Measurements from ENCODE around the gene TNPO2.

TNPO2 gene

DNA sequence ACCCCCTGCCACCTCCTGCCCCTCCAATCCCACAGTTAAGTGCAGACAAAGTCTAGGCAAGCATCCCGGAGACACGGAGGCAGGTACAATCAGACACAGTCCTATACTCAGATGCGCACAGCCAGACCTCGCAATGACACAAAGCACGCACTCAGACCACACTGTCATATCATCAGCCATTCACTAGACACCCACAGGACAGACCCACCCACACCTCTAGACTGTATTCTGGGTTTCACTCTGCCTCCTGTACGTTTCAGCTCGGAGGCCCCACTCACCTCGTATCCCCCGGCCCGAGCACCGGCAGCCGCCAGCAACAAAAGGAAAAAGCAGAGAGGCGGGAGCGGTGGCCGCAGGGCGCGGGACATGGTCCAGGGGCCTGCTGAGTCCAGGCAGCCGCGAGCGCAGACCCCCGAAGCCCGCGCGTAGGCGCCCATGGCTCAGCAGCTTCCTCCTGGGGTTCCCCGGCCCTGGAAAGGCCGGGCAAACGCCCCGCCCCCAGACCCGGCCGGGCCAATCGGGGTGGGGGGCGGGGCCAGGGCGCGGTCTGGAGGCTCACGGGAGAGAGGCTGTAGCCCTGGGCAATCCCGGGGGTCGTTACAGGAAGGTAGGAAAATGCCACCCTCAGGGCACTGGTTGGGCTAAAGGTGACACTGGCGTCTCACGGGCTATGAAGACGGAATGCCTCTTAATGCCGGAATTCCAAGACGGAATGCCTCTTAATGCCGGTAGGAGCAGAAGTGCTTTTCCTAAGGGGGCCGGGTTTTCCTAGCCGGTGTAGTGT lies 57.3 kb downstream of the TNPO2 start, which contains the start of the genes MAN2B1 and WDR83:
TSS of gene MAN2B1 (minus strand) at position 478 of the 784 bp plus-strand sequence. CDS start at position 437, 41 bp downstream.
TSS of gene WDR83 (plus strand) at position 543 of the 784 bp plus-strand sequence. CDS start 2,984 bp downstream, outside the sequence.
- H3K4me3 Mint-ChIP-seq: peak within 1 kb of the TSS; percentile 97

GRCh38 chr19:12665671-12666264 lies 58.0 kb downstream of the TNPO2 start:
- Mint-ChIP-seq H3K4me3 (peak overlapping the region; percentile 97), H3K27me3 (no peaks in the 10 kb centered on the region), H3K36me3 (ENCODE audit: low read depth) (peaks cover 29% of the 10 kb centered on the region), H3K4me1 (ENCODE audit: low read depth) (peaks cover 58% of the 10 kb centered on the region), H3K27ac (peak overlapping the region; percentile 95), H3K9me3 (no peaks in the 10 kb centered on the region)

More for the DNA sequence above, 57.3 kb downstream of the TNPO2 start, which contains the start of the genes MAN2B1 and WDR83:
- Mint-ChIP-seq H3K36me3 (ENCODE audit: low read depth) (peaks cover 29% of the 10 kb centered on the region), H3K27ac (peak within 1 kb of the TSS; percentile 95), H3K9me3 (no peaks in the 10 kb centered on the region), H3K4me1 (ENCODE audit: low read depth) (peaks cover 60% of the 10 kb centered on the region), H3K27me3 (no peaks in the 10 kb centered on the region)

DNA sequence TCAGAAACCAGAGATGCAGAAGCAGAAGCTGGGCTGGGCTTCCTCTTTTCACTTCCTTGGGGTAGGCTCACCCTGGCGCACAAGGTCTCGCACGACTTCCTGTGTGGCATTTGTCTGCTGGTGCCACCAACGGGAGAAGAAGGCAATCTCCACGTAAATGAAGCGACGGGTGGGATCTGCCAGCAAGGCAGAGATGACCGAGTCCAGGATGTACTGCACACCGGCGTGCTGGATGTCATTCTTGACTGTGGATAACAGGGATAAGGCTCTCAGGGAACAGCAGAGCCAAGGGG lies 58.5 kb downstream of the TNPO2 start:
- H3K27ac Mint-ChIP-seq: peak overlapping the region; percentile 95
- peaks cover 28% of the 10 kb centered on the region for H3K36me3 Mint-ChIP-seq (ENCODE audit: low read depth)
- no peaks in the 10 kb centered on the region for H3K9me3 Mint-ChIP-seq
- H3K4me1 Mint-ChIP-seq (ENCODE audit: low read depth): peaks cover 52% of the 10 kb centered on the region
- H3K4me3 Mint-ChIP-seq: peak overlapping the region; percentile 97
- H3K27me3 Mint-ChIP-seq: no peaks in the 10 kb centered on the region

DNA sequence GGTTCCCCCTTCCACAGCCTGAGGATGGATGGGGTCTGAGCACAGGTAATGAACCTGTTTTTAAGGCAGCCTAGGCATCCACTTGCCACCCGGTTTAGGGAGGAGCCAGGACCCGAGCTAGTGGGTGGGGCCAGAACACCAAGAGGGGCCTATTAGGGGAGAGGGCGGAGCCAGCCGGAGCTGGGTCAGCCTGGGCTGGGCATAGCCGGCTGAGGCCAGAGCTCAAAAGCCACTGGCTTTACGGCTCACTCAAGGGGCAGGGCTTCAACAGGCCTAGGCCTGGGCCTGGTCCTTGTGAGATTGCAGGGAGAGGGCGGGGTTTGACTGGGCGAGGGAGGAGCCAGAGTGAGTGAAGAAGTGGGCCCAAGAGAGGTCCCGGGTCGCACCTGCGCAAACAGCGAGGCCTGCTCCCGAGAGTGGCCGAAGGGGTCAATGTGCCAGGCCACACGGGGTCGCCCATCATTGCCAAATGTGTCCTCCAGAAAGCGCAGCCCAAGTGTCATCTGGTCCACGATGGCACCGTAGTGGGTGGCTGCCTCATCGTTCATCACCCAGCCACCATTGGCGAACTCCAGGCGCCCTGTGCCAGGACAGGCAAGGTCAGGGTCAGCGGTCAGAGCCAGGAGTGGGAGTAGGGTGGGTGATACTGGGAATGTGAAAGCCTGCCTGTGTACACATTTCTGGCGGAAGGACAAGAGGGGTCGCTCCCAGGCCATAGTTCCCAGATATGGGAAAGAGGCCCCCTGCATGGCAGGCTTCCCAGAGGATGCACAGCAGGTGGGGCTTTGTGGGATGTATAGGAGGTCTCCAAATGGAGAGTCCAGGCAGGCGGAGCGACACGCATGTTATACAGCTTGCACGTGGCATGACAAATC lies 59.1 kb downstream of the TNPO2 start:
- peaks cover 34% of the 10 kb centered on the region for H3K36me3 Mint-ChIP-seq (ENCODE audit: low read depth)
- H3K9me3 Mint-ChIP-seq: no peaks in the 10 kb centered on the region
- peak overlapping the region; percentile 95 for H3K27ac Mint-ChIP-seq
- no peaks in the 10 kb centered on the region for H3K27me3 Mint-ChIP-seq
- H3K4me3 Mint-ChIP-seq: peak overlapping the region; percentile 97
- peaks cover 52% of the 10 kb centered on the region for H3K4me1 Mint-ChIP-seq (ENCODE audit: low read depth)

DNA sequence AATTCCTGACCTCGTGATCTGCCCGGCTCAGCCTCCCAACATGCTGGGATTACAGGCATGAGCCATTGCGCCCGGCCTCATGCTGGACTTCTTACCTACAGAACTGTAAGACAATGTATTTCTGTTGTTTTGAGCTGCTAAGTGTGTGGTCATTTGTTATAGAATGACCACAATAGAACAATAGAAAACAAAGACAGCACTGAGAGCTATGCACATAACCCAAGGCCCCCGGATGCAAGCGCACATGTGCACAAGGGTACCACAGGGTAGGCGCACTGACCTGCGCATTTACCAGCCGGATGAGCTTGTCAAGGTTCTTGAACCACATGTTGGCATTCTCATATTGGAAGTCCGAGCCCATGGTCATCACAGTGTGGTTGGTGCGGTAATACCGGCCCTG lies 62.8 kb downstream of the TNPO2 start:
- Mint-ChIP-seq H3K4me1 (ENCODE audit: low read depth) (peaks cover 24% of the 10 kb centered on the region), H3K27me3 (no peaks in the 10 kb centered on the region), H3K36me3 (ENCODE audit: low read depth) (peaks cover 55% of the 10 kb centered on the region), H3K27ac (no peak overlapping the region), H3K9me3 (no peaks in the 10 kb centered on the region), H3K4me3 (no peak overlapping the region)

- H3K36me3 Mint-ChIP-seq (ENCODE audit: low read depth): peaks cover 43% of the 10 kb centered on the region
- H3K27me3 Mint-ChIP-seq: no peaks in the 10 kb centered on the region
- no peaks in the 10 kb centered on the region for H3K9me3 Mint-ChIP-seq
- no peak overlapping the region for H3K4me3 Mint-ChIP-seq
- H3K4me1 Mint-ChIP-seq (ENCODE audit: low read depth): no peaks in the 10 kb centered on the region
- no peak overlapping the region for H3K27ac Mint-ChIP-seq
Measured at GRCh38 chr19:12657966-12658365, 65.8 kb downstream of the TNPO2 start.

DNA sequence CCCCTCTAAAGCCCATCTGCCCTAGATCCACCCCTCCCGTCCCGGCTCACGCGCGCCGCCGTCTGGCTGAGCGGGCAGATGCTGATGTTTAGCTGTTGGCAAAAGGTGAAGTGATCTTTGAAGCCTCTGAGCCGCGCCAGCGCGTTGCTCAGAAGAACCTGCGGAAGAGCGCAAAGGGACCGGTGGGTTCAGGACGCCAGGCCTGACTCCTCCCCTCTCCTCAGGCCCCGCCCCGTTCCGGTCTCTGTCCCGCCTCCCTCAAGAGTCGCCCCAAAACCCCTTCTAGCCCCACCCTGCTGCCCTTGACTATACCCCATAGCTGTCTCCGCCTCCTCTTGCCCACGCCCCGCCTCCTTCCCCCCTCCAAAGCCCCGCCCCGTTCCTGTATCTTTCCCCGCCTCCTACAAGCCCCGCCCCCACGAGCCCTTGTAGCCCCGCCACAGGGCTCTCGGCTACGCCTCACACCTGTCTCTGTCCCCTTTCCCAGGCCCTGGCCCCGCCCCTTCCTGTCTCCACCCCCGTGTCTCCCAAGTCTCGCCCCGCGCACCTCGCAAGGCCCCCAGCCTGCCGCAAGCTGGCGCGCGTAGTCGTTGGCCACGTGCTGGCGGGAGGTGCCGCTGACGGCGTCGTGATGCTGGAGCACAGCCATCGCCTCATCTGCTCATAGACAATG lies 66.7 kb downstream of the TNPO2 start:
- H3K4me1 Mint-ChIP-seq (ENCODE audit: low read depth): no peaks in the 10 kb centered on the region
- H3K27ac Mint-ChIP-seq: no peak overlapping the region
- H3K9me3 Mint-ChIP-seq: no peaks in the 10 kb centered on the region
- H3K4me3 Mint-ChIP-seq: no peak overlapping the region
- H3K36me3 Mint-ChIP-seq (ENCODE audit: low read depth): peaks cover 42% of the 10 kb centered on the region
- no peaks in the 10 kb centered on the region for H3K27me3 Mint-ChIP-seq

GRCh38 chr19:12655546-12655945 lies 68.2 kb downstream of the TNPO2 start:
- H3K4me1 Mint-ChIP-seq (ENCODE audit: low read depth): no peaks in the 10 kb centered on the region
- no peaks in the 10 kb centered on the region for H3K27me3 Mint-ChIP-seq
- H3K27ac Mint-ChIP-seq: no peak overlapping the region
- H3K9me3 Mint-ChIP-seq: no peaks in the 10 kb centered on the region
- H3K4me3 Mint-ChIP-seq: no peak overlapping the region
- peaks cover 55% of the 10 kb centered on the region for H3K36me3 Mint-ChIP-seq (ENCODE audit: low read depth)

GRCh38 chr19:12652219-12652618 lies 71.5 kb downstream of the TNPO2 start:
- H3K9me3 Mint-ChIP-seq: no peaks in the 10 kb centered on the region
- no peak overlapping the region for H3K27ac Mint-ChIP-seq
- peaks cover 49% of the 10 kb centered on the region for H3K36me3 Mint-ChIP-seq (ENCODE audit: low read depth)
- no peaks in the 10 kb centered on the region for H3K27me3 Mint-ChIP-seq
- H3K4me3 Mint-ChIP-seq: no peak overlapping the region
- H3K4me1 Mint-ChIP-seq (ENCODE audit: low read depth): no peaks in the 10 kb centered on the region

GRCh38 chr19:12649941-12650340 lies 73.8 kb downstream of the TNPO2 start:
- H3K4me1 Mint-ChIP-seq (ENCODE audit: low read depth): no peaks in the 10 kb centered on the region
- no peak overlapping the region for H3K4me3 Mint-ChIP-seq
- no peaks in the 10 kb centered on the region for H3K27me3 Mint-ChIP-seq
- no peaks in the 10 kb centered on the region for H3K9me3 Mint-ChIP-seq
- peaks cover 34% of the 10 kb centered on the region for H3K36me3 Mint-ChIP-seq (ENCODE audit: low read depth)
- no peak overlapping the region for H3K27ac Mint-ChIP-seq

Measured in stimulated activated naive CD8-positive, alpha-beta T cell treated with anti-CD3 and anti-CD28 coated beads, Interleukin-15, Interleukin-2, amounts not matched to agents 100 ng/mL and 50 ng/mL, for 24 hours (primary cell).